Measurements from ENCODE around the gene ITGB7.

ITGB7 gene

GRCh38 chr12:53207042-53207441, at the start of gene ITGB7:
ITGB7 (minus strand) TSS chr12:53207251; CDS start chr12:53200443, 6,808 bp downstream.
- Histone ChIP-seq H3K27ac (ENCODE audit: low read length) (no peak within 1 kb of the TSS), H3K36me3 (ENCODE audit: control insufficient read depth in 1 of 2, insufficient read depth in 2 of 2, low read length in 2 of 2) (peaks cover 4 to 19% of the 10 kb centered on the region in 2 donors), H3K4me1 (ENCODE audit: control insufficient read depth in 1 of 2, insufficient read depth in 2 of 2, low read length in 2 of 2) (peaks cover 4 to 11% of the 10 kb centered on the region in 2 donors), H3K27me3 (ENCODE audit: low read depth, low read length) (no peaks in the 10 kb centered on the region), H3K4me3 (ENCODE audit: low read depth in 1 of 2, low read length in 2 of 2) (no peak within 1 kb of the TSS), H3K9me3 (ENCODE audit: control insufficient read depth in 1 of 2, low read length in 2 of 2) (no peaks in the 10 kb centered on the region)

- H3K4me3 ChIP-seq (ENCODE audit: low read depth in 1 of 2, low read length in 2 of 2) = no peak overlapping the region
- peaks cover 7 to 12% of the 10 kb centered on the region in 2 donors for H3K36me3 ChIP-seq (ENCODE audit: control insufficient read depth in 1 of 2, insufficient read depth in 2 of 2, low read length in 2 of 2)
- H3K9me3 ChIP-seq (ENCODE audit: control insufficient read depth in 1 of 2, low read length in 2 of 2) = no peaks in the 10 kb centered on the region
- no peak overlapping the region for H3K27ac ChIP-seq (ENCODE audit: low read length)
- H3K4me1 ChIP-seq (ENCODE audit: control insufficient read depth in 1 of 2, insufficient read depth in 2 of 2, low read length in 2 of 2) = peaks cover 15 to 21% of the 10 kb centered on the region in 2 donors
- H3K27me3 ChIP-seq (ENCODE audit: low read depth, low read length) = no peaks in the 10 kb centered on the region
Observed at GRCh38 chr12:53255996-53256395, 48.9 kb upstream of the ITGB7 start.

DNA sequence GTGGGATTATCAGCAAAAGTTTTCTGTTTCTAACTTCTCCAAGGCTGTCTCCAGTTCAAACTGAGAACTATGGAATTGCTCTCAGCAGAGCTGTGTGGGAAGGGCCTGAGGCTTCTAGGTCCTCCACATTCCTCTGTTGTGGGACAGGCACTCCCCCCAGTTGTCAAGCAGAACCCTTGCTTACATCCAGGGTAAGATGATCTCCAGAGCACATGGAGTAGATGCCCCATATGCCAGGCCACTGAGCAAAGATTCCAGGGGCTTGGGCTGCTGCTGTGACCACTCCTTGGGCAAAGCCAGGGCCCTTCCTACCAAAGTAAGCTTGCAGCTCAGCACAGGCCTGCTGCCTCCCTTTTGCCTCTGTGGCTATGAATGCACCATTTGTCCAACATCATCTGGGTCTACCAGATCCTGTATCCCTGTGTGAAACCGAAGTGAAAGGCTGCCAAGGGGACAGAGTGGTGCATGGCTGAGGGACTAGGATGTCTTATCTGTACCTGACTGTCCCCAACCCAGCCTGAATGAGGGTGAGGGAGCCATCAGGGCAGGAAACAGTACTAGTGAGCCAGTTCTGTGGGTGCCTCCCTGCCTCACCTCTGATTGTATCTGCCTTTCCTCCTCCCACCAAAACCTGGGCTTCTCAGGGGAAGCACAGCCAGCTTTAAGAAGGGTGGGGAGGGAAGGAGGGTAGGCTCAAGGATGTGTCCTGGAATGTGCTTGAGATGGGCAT, 47.9 kb upstream of the ITGB7 start:
- Histone ChIP-seq H3K9me3 (ENCODE audit: control insufficient read depth in 1 of 2, low read length in 2 of 2) (no peaks in the 10 kb centered on the region), H3K27me3 (ENCODE audit: low read depth, low read length) (no peaks in the 10 kb centered on the region), H3K4me1 (ENCODE audit: control insufficient read depth in 1 of 2, insufficient read depth in 2 of 2, low read length in 2 of 2) (peaks cover 15 to 23% of the 10 kb centered on the region in 2 donors), H3K4me3 (ENCODE audit: low read depth in 1 of 2, low read length in 2 of 2) (no peak overlapping the region), H3K36me3 (ENCODE audit: control insufficient read depth in 1 of 2, insufficient read depth in 2 of 2, low read length in 2 of 2) (peaks cover 7 to 12% of the 10 kb centered on the region in 2 donors), H3K27ac (ENCODE audit: low read length) (no peak overlapping the region)

GRCh38 chr12:53253298-53253697, 46.2 kb upstream of the ITGB7 start:
- Histone ChIP-seq H3K4me1 (ENCODE audit: control insufficient read depth in 1 of 2, insufficient read depth in 2 of 2, low read length in 2 of 2) (peaks cover 15 to 23% of the 10 kb centered on the region in 2 donors), H3K4me3 (ENCODE audit: low read depth in 1 of 2, low read length in 2 of 2) (peak overlapping the region; percentile 85 to 91), H3K27me3 (ENCODE audit: low read depth, low read length) (no peaks in the 10 kb centered on the region), H3K36me3 (ENCODE audit: control insufficient read depth in 1 of 2, insufficient read depth in 2 of 2, low read length in 2 of 2) (peaks cover 7 to 12% of the 10 kb centered on the region in 2 donors), H3K9me3 (ENCODE audit: control insufficient read depth in 1 of 2, low read length in 2 of 2) (no peaks in the 10 kb centered on the region), H3K27ac (ENCODE audit: low read length) (peak overlapping the region; percentile 85)

GRCh38 chr12:53252349-53252916, 45.4 kb upstream of the ITGB7 start:
- Histone ChIP-seq H3K27me3 (ENCODE audit: low read depth, low read length) (no peaks in the 10 kb centered on the region), H3K36me3 (ENCODE audit: control insufficient read depth in 1 of 2, insufficient read depth in 2 of 2, low read length in 2 of 2) (peaks cover 7 to 12% of the 10 kb centered on the region in 2 donors), H3K9me3 (ENCODE audit: control insufficient read depth in 1 of 2, low read length in 2 of 2) (no peaks in the 10 kb centered on the region), H3K4me1 (ENCODE audit: control insufficient read depth in 1 of 2, insufficient read depth in 2 of 2, low read length in 2 of 2) (peaks cover 15 to 23% of the 10 kb centered on the region in 2 donors), H3K27ac (ENCODE audit: low read length) (peak overlapping the region; percentile 85), H3K4me3 (ENCODE audit: low read depth in 1 of 2, low read length in 2 of 2) (peak overlapping the region; percentile 85 to 91)

GRCh38 chr12:53251477-53252348, 44.7 kb upstream of the ITGB7 start:
- Histone ChIP-seq H3K36me3 (ENCODE audit: control insufficient read depth in 1 of 2, insufficient read depth in 2 of 2, low read length in 2 of 2) (peaks cover 7 to 12% of the 10 kb centered on the region in 2 donors), H3K9me3 (ENCODE audit: control insufficient read depth in 1 of 2, low read length in 2 of 2) (no peaks in the 10 kb centered on the region), H3K4me1 (ENCODE audit: control insufficient read depth in 1 of 2, insufficient read depth in 2 of 2, low read length in 2 of 2) (peaks cover 15 to 23% of the 10 kb centered on the region in 2 donors), H3K27me3 (ENCODE audit: low read depth, low read length) (no peaks in the 10 kb centered on the region), H3K27ac (ENCODE audit: low read length) (peak overlapping the region; percentile 85), H3K4me3 (ENCODE audit: low read depth in 1 of 2, low read length in 2 of 2) (peak overlapping the region; percentile 85 to 91)

DNA sequence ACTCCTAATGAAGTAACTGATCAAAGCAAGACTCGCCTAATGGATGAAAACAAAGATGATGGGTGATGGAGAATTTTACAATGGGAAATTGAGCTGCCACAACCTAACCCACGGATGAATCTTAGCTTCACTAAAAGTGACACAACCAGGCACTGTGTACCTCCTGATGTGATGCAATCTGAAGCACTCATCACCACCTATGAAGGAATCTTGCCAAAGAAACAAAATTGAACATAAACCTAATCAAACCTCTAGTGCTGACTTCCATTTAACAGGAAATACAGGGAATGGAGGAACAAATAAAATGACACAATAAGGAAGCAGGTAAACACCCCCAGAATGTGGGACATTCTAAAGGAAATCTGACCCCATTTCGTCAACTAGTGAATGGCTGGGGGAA, 38.2 kb upstream of the ITGB7 start:
- no peak overlapping the region for H3K4me3 ChIP-seq (ENCODE audit: low read depth in 1 of 2, low read length in 2 of 2)
- no peaks in the 10 kb centered on the region for H3K9me3 ChIP-seq (ENCODE audit: control insufficient read depth in 1 of 2, low read length in 2 of 2)
- H3K27me3 ChIP-seq (ENCODE audit: low read depth, low read length) = no peaks in the 10 kb centered on the region
- H3K4me1 ChIP-seq (ENCODE audit: control insufficient read depth in 1 of 2, insufficient read depth in 2 of 2, low read length in 2 of 2) = no peaks in the 10 kb centered on the region
- no peak overlapping the region for H3K27ac ChIP-seq (ENCODE audit: low read length)
- no peaks in the 10 kb centered on the region for H3K36me3 ChIP-seq (ENCODE audit: control insufficient read depth in 1 of 2, insufficient read depth in 2 of 2, low read length in 2 of 2)

DNA sequence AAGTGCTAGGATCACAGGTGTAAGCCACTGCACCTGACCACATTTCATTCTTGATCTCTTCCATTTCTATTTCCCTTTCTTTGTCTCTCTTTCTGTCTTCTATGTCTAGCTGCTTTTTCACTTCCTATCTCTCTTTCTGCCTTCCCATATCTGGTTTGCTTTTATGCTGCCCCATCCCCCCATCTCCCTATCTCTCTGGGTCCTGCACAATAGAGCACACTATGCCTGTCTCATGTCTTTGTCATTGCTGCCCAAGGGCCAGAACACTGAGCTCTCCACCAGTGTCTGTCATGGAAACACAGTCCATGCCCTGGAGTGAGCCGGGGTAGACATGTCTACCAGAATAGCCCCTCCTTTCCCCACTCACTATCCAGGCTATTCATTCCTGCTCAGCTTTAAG, 37.3 kb upstream of the ITGB7 start:
- Histone ChIP-seq H3K27ac (ENCODE audit: low read length) (no peak overlapping the region), H3K4me1 (ENCODE audit: control insufficient read depth in 1 of 2, insufficient read depth in 2 of 2, low read length in 2 of 2) (no peaks in the 10 kb centered on the region), H3K27me3 (ENCODE audit: low read depth, low read length) (no peaks in the 10 kb centered on the region), H3K36me3 (ENCODE audit: control insufficient read depth in 1 of 2, insufficient read depth in 2 of 2, low read length in 2 of 2) (no peaks in the 10 kb centered on the region), H3K9me3 (ENCODE audit: control insufficient read depth in 1 of 2, low read length in 2 of 2) (no peaks in the 10 kb centered on the region), H3K4me3 (ENCODE audit: low read depth in 1 of 2, low read length in 2 of 2) (no peak overlapping the region)

GRCh38 chr12:53241623-53242412, 34.8 kb upstream of the ITGB7 start:
- no peaks in the 10 kb centered on the region for H3K27me3 ChIP-seq (ENCODE audit: low read depth, low read length)

DNA sequence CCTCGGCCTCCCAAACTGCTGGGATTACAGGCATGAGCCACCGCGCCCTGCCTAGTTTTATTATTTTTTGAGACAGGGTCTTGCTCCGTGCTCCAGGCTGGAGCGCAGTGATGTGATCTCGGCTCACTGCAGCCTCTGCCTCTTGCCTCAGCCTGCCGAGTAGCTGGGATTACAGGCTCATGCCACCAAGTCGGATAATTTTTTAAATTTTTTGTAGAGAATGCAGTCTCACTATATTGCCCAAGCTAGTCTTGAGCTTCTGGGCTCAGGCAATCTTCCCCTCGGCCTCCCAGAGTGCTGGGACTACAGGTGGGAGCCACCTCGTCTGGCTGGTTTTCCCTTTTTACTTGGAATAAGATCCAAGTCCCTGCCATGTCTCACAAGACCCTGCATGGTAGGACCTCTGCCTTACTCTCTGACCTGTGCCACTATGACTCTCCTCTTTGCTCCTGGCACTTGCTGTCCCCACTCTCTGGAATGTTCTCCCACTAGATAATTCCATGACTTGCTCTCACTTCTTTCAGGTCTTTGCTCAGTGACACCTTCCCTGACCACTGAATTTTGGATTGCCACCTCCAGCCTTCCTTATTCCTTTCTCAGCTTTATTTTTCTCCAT, 32.7 kb upstream of the ITGB7 start:
- Histone ChIP-seq H3K27ac (ENCODE audit: low read length) (no peak overlapping the region), H3K27me3 (ENCODE audit: low read depth, low read length) (no peaks in the 10 kb centered on the region), H3K9me3 (ENCODE audit: control insufficient read depth in 1 of 2, low read length in 2 of 2) (no peaks in the 10 kb centered on the region), H3K4me3 (ENCODE audit: low read depth in 1 of 2, low read length in 2 of 2) (no peak overlapping the region), H3K4me1 (ENCODE audit: control insufficient read depth in 1 of 2, insufficient read depth in 2 of 2, low read length in 2 of 2) (peaks cover 0 to under 1% of the 10 kb centered on the region in 2 donors), H3K36me3 (ENCODE audit: control insufficient read depth in 1 of 2, insufficient read depth in 2 of 2, low read length in 2 of 2) (no peaks in the 10 kb centered on the region)

More at GRCh38 chr12:53241623-53242412, 34.8 kb upstream of the ITGB7 start:
- no peaks in the 10 kb centered on the region for H3K4me1 ChIP-seq (ENCODE audit: control insufficient read depth in 1 of 2, insufficient read depth in 2 of 2, low read length in 2 of 2)
- no peaks in the 10 kb centered on the region for H3K36me3 ChIP-seq (ENCODE audit: control insufficient read depth in 1 of 2, insufficient read depth in 2 of 2, low read length in 2 of 2)
- H3K4me3 ChIP-seq (ENCODE audit: low read depth in 1 of 2, low read length in 2 of 2) = no peak overlapping the region
- no peak overlapping the region for H3K27ac ChIP-seq (ENCODE audit: low read length)
- H3K9me3 ChIP-seq (ENCODE audit: control insufficient read depth in 1 of 2, low read length in 2 of 2) = no peaks in the 10 kb centered on the region

Measured in muscle layer of duodenum (tissue), 2 donors.